Measurements from ENCODE around the gene ARCN1.
A peak's percentile ranks its signal among the peaks of the same experiment; 100 is the strongest.

ARCN1 gene

GRCh38 chr11:118545533-118545932 lies 26.7 kb upstream of the ARCN1 start:
- no peak overlapping the region for H3K27ac ChIP-seq
- TF ChIP-seq ZFX (IDR thresholded peaks at IDR 0.05; ENCODE audit: borderline replicate concordance) = no peak

GRCh38 chr11:118547132-118547531 lies 25.1 kb upstream of the ARCN1 start:
- H3K27ac ChIP-seq = no peak overlapping the region
- no peak for TF ChIP-seq ZFX (IDR thresholded peaks at IDR 0.05; ENCODE audit: borderline replicate concordance)
- TF ChIP-seq CTCF (IDR thresholded peaks at IDR 0.05) = no peak

- no peak overlapping the region for H3K27ac ChIP-seq
- TF ChIP-seq CTCF (IDR thresholded peaks at IDR 0.05) = no peak
Observed at GRCh38 chr11:118552341-118552740, 19.9 kb upstream of the ARCN1 start.

GRCh38 chr11:118560806-118561205 lies 11.4 kb upstream of the ARCN1 start:
- H3K27ac ChIP-seq = no peak overlapping the region
- TF ChIP-seq CTCF (IDR thresholded peaks at IDR 0.05) (no peak), ZFX (IDR thresholded peaks at IDR 0.05; ENCODE audit: borderline replicate concordance) (no peak)

GRCh38 chr11:118565051-118565450 lies 7.2 kb upstream of the ARCN1 start:
- no peak for TF ChIP-seq CTCF (IDR thresholded peaks at IDR 0.05)
- no peak for TF ChIP-seq ZFX (IDR thresholded peaks at IDR 0.05; ENCODE audit: borderline replicate concordance)

DNA sequence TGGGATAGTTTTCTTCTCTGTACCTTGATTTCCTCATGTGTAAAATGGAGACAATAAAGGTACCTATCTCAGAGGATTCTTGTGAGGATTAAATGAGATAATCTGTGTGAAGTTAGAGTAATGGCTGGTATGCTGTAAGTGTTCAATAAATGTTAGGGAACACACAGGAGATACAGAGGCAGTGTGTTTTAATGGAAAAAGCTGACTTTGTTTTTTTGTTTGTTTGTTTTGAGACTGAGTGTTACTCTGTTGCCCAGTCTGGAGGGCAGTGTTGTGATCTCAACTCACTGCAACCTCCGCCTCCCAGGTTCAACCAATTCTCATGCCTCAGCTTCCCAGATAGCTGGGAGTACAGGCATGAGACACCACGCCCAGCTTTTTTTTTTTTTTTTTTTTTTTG lies 2.5 kb upstream of the ARCN1 start:
- TF ChIP-seq CTCF (IDR thresholded peaks at IDR 0.05) (no peak), ZFX (IDR thresholded peaks at IDR 0.05; ENCODE audit: borderline replicate concordance) (no peak)
- H3K27ac ChIP-seq = no peak overlapping the region

More at GRCh38 chr11:118565051-118565450, 7.2 kb upstream of the ARCN1 start:
- no peak overlapping the region for H3K27ac ChIP-seq

DNA sequence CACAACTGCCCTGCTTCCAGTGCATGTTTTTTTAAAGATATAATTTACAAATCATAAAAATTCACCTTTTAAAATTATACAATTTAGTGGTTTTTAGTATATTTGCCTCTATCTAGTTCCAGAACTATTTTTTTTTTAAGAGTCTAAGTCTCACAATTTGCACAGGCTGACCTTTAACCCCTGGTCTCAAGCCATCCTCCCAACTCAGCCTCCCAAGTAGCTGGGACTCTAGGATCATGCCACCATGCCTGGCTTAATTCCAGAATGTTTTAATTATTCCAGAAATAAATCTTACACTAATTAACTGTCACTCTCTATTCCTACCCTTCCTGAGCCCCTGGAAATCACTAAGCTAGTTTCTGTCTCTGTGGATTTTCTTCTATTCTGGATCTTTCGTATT lies 1.4 kb upstream of the ARCN1 start:
- H3K27ac ChIP-seq = no peak overlapping the region
- no peak for TF ChIP-seq CTCF (IDR thresholded peaks at IDR 0.05)
- TF ChIP-seq ZFX (IDR thresholded peaks at IDR 0.05; ENCODE audit: borderline replicate concordance) = no peak

DNA sequence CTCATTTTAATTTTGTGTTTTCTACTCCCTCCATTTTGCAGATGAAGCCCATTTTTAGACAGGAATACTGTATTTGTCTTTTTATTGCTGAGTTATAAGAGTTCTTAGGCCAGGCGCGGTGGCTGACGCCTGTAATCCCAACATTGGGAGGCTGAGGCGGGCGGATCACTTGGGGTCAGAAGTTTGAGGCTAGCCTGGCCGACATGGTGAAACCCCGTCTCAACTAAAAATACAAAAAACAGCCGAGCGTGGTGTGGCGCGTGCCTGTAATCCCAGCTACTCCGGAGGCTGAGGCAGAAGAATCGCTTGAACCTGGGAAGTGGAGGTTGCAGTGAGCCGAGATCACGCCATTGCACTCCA lies 528 bp upstream of the ARCN1 start:
- H3K27ac ChIP-seq = peak overlapping the region; percentile 77
